GM21515 (cell line): Measurements from ENCODE around the gene METAP1D.

Experiments used
- ATAC-seq: cut with Tn5 transposase; IDR thresholded peaks from one replicate; pipeline ENCODE4 v1.9.1; 2021; ENCODE audit not compliant: unreplicated experiment

Gene METAP1D

DNA sequence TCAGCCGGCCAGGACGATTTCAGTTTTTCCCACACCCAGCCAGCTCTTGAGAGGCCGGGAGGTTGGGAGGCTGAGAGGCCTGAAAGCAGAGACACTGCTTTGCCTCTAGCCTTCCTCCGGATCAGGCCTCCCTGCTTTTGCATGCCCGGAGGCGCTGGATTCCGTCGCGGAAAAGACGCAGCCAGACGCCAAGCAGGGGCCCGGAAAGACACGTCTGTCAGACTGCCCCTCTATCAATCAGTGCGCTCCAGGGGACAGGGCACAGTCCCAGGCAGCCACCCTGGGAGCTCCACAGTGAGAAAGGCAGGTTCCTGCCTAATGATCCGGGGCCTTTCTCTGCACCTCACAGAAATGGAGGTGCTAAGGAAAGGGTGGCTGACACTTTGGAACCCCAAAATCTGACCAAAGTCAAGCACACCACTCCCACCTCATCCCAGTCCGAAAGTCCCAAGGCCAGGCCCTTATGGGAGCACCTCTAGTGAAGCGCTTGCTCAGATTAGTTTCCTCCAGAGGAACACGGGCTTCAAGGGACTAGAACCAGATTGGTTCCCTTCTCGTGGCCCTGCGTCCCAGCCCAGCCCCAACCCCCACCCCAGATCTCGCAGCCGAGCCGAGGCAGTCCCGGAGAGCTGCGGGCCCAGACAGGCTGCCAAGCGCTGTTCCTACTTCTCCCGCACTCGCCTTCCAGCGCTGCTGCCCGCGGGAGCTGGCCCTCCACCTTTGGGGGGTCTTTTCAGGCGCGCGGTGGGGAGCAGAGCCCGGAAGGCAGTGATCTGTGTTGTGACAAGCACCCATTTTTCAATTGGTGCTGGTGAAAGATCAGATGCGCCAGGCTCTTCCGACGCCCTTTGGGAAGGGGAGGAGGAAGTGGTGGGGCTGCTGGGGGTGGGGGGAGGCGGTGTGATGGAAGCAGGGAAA lies 90.5 kb downstream of the METAP1D start:
- no peak for ATAC-seq

DNA sequence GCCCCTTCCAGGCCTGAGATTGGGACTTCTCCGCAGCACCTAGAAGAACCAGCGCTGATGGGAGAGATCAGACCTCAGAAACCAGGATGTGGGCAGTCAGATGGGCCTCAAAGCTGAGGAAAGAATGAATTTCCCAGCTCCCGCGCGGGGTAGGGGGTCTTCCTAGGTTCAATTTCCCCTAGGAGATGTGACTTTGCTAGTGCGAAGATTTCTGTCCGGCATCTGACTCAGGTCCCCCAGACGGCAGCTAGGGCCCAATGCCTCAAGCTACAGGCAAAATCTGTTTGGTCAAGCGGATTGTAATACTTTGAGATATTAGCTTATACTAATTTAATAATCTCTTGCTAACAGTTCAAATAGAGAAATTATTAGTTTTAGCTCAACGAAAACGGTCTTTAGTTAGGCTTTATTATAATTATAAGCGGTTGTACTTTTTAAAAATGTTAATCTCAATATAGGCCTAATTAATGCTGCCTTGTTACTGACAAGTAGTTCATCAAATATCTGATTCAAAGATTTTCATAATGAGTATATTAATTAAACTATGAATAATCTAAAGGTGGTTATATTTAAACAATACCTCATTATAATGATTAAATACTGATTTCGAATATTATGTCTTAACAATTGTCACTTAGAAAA lies 91.4 kb downstream of the METAP1D start:
- no peak for ATAC-seq

DNA sequence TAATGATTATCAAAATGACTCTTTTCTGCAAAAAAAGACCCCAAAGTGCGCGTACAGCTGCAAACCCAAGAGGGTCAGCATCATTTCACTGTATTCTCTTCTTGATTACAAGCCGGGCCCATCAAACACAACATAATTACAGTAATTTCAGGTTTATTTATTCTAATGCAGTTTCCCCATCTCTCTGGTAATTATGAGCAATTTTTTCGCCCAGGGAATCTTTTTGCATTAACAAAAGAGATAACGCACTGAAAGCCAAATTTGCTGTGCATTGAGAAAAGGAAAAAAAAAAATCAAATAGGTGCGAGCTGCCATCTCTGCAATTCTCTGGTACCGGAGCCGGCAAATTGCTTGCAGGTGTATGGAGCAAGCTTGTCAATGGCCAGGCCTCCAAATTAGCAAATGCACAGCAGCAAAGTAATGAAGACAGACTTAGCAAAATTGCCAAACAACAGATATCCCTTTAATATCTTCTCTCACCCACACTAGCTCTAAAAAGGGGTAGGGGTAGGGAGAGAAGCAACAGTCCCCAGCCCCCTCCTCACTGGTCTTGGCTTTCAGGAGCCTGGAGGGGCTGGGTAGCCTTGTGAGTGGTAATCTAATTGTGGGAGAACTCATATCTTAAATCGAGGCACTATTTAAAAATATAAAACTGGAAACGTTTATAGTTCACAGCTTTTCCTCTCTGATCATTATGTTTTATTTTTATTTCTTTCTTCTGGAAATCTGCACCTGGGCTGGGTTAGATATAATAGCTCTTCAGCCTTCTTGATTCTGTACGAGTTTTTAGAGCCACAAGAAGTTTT lies 92.2 kb downstream of the METAP1D start:
- no peak for ATAC-seq

DNA sequence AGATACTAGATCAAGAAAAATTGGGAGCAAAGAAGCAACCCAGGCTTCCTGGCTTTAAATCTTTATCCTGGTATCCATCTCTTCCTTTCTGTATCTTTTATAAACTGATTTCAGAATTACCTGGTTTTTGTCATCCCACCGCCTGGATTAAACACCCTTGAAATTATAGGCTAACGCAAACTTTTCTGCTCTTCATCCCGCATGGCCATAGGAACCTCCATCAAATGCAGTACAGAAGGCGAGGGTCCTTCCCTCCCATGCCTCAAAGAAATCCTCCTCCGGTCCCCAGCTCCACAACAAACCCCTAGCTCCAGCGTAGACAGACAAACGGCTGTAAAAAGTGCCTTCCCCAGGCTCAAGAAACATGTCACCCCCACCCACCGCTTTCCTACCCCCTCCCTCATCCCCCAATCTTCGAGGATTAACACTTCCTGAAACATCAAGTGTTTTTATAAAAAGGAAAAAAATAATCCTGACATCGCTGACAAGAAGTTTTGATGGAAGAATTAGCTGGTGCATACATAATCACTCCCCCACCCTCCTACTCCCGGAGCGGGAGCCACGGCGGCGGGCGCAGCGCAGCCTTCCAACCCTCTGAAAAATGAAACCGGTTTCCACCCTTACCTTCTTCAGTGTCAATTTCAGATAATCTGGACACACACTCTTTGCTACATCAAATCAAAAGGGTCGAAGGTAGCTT lies 93.1 kb downstream of the METAP1D start:
- no peak for ATAC-seq

DNA sequence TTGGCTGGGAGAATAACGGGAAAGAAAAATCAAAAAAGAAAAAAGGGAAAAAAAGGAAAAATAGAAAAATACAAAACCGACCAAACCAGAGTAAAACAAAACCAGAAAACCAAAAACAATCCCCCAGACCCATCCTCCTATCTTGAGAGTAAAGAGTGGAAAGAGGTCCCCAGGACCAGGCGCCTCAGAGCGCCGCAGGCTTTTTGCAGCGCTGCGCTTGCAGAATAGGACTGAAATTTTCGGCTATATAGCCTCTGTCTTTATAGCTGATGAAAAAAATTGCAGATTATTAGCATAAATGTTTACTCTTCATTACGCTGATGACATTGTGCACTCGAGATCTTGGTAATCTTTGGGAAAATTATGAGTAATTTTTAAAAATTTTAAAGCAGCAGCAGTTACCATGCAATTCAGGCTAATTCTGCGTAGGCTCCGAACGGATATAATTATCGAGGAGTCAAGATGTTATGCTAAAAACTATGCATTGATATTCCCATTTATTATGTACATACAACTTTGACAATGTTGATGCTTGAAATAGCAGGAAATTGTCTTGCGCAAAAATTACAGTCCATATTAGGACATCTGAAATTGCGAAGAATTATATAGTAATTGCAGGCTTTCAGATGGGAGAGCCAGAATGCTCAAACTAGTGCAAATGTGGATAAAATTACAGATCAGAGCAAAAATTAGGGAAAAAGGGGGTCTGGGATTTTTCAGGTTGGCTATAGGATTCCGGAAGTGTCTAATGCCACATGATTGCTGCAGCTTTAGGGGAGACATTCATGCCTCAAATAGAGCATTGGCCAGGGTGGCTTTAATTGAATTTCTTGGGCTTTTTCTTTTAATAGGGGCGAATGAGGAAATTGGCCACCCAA lies 93.9 kb downstream of the METAP1D start:
- no peak for ATAC-seq

DNA sequence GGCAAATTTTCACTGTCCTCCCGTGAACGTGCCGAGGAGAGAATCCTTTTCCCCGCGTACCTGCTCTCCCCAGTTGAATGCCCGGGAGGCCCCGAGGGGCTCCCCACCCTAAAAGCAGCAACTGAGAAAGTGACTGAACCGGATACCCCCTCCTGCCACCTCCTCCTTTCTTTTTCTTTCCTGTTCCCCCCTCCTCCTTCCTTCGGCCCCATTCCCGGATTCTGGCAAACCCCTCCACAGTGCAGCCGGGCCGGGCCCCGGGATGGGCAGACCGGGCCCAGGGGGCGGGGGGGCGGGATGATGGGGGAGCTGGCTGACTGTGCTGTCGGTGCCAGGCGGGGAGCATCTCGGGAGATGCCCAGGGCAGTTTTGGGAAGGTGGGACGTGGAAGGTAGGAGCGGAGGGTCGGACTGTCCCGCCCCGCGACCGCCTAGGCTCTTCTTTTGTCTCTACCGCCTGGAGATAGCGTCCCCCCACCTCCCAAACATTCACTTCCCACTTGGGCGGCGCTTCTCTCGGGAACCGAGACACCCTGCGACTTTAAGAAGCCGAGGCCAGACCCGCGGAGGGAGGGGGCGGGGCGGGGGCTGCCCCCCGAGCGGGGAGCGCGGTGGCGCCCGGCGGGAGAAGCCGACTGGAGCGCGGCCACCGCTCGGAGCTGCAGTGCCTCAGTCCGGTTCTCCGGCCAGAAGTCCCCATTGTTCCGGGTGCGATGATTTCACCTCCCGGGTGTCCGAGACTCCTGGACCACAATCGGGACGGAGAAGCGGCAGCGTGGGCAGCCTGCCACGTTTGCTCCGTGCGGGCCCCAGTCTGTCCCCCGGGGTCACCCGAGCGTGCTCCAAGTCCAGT lies 94.8 kb downstream of the METAP1D start:
- ATAC-seq, result peak; percentile 15

DNA sequence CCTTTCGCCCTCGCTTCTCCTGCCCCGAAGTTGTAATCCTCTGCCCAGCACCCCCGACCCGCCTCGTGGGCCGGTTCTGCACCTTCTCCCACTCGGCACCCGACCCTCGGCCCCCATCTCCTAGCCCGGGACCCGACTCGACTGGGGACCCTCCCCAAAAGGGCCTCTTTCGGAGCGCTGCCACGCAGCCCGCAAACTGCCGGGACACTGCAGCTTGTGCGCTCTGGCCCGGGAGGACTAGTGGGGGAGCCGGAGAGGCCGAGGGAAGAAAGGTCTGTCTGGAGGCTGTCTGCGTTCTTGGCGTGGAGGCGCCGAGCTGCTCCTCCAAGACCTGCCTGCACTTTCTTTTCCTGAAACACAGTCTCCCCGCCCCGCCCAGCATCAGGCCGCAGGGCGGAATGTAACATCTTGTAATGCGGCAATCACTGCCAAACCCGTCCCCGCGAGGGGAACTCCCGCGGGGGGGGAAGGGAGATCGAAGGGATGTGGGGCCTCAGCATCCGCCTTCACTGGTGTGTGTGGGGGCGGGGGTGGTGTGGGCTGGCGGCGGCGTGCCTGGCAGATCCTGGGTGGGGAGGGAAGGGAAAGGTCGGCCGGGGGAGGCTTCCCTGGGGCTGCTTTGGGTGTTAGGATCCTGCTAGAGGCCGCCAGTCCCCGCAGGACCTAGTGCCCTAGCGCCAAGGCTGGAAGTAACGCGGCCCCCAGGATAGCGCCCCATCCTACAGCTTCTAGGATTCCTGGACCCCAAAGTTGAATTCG lies 95.6 kb downstream of the METAP1D start:
- peak; percentile 45 for ATAC-seq

DNA sequence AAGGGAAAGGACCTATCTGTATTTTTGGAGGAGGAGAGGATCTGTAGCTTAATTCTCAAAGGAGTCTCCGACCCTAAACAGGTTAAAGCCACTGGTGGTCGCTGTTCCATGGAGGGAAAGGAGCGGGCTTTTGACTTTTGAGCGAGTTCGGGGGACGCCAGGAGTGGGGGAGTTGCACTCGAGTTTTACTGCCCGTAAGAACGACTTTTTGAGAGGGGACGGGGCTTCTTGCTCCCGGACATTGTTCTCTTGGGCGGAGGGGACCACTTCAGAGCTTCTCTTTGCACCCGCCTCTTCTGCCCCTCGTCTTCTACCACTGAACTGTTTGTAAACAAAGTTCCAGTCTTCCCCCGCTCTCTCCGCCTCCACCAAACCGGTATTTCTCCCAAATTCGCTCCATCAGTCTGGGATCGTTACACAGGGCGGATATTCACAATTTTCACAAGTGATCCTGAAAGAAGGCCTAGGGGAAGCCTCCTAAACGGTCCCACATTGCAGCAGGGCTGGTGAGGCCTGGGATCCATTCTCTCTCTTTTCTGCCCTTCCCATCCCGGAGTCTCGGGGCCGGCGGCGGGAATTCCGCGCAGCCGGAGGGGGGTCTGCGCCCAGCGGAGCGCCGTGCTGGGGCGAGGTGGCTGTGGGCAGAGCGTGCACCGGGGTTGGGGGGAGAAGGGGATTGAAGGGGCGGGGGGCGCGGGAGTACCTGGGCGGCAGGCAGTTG lies 96.3 kb downstream of the METAP1D start:
- no peak for ATAC-seq

GRCh38 chr2:172096626-172097547 lies 97.1 kb downstream of the METAP1D start:
- no peak for ATAC-seq

GRCh38 chr2:172097557-172098131 lies 97.9 kb downstream of the METAP1D start:
- ATAC-seq, result no peak

DNA sequence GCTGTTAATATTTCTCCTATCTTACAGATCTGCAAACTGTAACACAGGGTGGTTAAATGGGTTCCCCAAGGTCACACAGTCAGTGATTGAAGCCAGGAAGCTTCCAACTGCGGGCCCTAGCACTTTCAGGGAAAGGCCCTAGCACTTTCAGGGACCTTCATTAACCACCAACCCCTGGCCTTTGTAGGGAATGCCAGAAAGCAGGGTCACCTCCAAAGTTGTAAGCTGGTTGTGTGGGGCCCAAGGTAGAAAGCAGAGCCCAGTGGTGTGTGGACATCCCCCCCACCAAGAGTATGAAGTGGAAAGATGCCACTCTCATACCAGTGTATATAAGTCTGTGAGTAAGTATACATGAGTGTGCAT lies 98.5 kb downstream of the METAP1D start:
- no peak for ATAC-seq

DNA sequence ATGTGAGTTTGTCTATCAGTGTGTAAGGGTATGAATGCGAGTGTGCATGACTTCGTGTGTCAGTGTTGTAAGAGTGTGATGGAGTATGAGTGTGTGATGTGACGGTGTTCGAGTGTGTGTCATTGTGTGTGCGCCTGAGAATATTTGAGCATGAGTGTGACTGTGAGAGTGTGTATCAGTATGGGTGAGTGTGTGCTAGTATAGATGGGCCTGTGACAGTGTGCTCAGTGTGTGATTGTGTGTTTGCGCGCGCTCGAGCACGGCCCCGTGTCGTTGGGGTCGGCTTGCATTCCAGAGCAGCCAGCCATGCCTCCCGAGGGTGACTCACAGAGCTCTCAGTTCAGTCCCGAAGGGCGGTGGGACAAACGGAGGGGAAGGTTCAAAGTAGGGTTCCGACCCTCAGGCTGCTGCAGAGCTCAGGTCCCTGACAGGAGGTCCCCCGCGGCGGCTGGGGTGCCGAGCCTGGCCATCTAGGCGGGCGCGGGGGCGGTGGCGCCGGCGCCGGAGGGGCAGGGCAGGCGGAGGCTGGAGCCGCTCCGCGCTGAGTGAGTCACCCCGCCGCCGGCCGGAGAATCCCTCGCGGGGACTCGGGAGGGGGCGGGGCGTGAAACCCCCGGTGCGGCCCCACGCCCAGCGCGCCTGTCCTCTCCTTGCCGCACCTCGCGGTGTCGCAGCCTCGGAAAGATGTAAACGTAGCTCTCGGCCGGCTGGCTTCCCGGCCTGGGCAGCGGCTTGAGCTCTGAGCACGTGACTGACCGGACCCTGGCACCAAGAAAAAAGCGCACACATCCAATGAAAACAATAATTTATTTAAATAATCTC lies 99.1 kb downstream of the METAP1D start:
- ATAC-seq, result no peak

- ATAC-seq, result no peak
These were observed 99.8 kb downstream of the METAP1D start for GRCh38 chr2:172099472-172100079.

DNA sequence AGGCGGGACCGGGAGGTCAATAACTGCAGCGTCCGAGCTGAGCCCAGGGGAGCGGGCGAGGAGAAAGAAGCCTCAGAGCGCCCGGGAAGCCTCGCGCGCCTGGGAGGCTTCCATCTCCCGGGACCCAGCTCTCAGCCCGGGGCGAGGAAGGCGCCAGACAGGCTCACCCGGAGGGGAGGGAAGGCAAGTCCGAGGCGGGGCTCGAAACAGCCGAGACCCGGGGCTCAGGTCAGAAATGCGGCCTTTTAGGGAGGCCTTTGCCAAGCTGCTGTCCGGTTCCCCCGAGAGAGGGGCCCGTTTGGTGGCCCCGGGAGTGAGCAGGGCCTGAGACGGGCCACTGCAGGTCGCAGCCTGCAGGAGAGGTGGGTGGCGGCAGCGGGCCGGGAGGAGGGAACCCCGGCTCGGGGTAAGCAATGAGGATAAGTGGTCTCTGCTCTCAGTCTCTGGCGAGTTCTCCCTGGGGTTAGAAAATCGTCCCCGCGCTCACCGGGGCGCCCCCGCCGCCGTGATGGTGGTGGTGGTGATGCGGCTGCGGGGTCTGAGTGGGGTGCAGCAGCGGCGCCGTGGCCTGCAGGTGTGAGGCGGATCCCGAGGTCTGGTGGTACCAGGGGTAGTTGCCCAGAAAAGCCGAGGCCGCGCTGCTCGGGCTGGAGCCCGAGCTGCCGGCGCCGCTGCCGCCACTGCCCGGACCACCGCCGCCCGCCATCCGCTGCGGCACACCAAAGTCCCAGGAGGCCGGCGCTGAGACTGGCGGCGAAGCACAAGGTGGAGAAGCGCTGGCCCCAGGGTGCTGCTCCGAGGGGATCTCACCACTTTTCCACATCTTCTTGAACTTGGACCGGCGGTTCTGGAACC lies 100.6 kb downstream of the METAP1D start:
- no peak for ATAC-seq
